A673 (cell line): Measurements from ENCODE around the gene MIOS.

Experiments
- EZH2 ChIP-seq: fragments of 200-600 bp; sonication (generic); IDR thresholded peaks from 2 replicates; pipeline ENCODE4 v1.6.1; 2017; ENCODE audit warnings: borderline replicate concordance, low read depth, mild to moderate bottlenecking, mixed read lengths, antibody characterized with exemption, low read length; ENCODE audit not compliant: poor library complexity, severe bottlenecking
- TF ChIP-seq, protein P1 (sequence below): fragments of 300-800, 200-600 bp; sonication (generic); conservative IDR thresholded peaks from 2 replicates; pipeline ENCODE4 v1.5.1; 2017; ENCODE audit warnings: low read depth, mild to moderate bottlenecking, antibody characterized with exemption, low read length, moderate library complexity, mixed read lengths

DNA sequence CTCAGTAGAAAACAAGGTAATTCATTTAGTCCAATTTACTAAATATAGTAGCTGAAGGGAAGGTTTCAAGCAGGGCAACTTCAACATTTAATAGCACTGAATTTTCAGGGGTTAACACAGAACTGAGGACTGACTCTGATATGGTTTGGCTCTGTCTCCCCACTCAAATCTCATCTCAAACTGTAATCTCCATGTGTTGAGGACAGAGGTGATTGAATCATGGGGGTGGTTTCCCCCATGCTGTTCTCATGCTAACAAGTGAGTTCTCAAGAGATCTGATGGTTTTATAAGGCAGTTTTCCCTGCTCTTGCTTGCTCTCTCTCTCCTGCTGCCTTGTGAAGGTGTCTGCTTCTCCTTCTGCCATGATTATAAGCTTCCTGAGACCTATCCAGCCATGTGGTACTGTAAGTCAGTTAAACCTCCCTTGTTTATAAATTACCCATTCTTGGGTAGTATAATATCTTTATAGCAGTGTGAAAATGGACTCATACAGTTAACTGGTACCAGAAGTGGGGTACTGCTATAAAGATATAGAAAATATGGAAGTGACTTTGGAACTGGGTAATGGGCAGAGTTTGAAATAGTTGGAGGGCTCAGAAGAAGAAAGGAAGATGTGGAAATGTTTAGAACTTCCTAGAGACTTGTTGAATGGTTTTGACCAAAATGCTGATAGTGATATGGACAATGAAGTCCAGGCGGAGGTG is 64.1 kb downstream of the MIOS start:
- TF ChIP-seq, protein P1, sequence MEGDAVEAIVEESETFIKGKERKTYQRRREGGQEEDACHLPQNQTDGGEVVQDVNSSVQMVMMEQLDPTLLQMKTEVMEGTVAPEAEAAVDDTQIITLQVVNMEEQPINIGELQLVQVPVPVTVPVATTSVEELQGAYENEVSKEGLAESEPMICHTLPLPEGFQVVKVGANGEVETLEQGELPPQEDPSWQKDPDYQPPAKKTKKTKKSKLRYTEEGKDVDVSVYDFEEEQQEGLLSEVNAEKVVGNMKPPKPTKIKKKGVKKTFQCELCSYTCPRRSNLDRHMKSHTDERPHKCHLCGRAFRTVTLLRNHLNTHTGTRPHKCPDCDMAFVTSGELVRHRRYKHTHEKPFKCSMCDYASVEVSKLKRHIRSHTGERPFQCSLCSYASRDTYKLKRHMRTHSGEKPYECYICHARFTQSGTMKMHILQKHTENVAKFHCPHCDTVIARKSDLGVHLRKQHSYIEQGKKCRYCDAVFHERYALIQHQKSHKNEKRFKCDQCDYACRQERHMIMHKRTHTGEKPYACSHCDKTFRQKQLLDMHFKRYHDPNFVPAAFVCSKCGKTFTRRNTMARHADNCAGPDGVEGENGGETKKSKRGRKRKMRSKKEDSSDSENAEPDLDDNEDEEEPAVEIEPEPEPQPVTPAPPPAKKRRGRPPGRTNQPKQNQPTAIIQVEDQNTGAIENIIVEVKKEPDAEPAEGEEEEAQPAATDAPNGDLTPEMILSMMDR, result no peak
- no peak for TF ChIP-seq EZH2
